GM12872 (cell line): ENCODE measurements around the gene PLBD1.

Source experiments
- TF ChIP-seq, protein P1 (sequence below): IDR thresholded peaks from 3 replicates; pipeline ENCODE4 v1.5.1; 2011; ENCODE audit warnings: low read depth, mild to moderate bottlenecking, low read length, moderate library complexity; ENCODE audit not compliant: insufficient read depth

PLBD1 gene

GRCh38 chr12:14577344-14577743 lies 9.7 kb upstream of the PLBD1 start:
- TF ChIP-seq, protein P1, sequence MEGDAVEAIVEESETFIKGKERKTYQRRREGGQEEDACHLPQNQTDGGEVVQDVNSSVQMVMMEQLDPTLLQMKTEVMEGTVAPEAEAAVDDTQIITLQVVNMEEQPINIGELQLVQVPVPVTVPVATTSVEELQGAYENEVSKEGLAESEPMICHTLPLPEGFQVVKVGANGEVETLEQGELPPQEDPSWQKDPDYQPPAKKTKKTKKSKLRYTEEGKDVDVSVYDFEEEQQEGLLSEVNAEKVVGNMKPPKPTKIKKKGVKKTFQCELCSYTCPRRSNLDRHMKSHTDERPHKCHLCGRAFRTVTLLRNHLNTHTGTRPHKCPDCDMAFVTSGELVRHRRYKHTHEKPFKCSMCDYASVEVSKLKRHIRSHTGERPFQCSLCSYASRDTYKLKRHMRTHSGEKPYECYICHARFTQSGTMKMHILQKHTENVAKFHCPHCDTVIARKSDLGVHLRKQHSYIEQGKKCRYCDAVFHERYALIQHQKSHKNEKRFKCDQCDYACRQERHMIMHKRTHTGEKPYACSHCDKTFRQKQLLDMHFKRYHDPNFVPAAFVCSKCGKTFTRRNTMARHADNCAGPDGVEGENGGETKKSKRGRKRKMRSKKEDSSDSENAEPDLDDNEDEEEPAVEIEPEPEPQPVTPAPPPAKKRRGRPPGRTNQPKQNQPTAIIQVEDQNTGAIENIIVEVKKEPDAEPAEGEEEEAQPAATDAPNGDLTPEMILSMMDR, result no peak

GRCh38 chr12:14576896-14577295 lies 9.2 kb upstream of the PLBD1 start:
- TF ChIP-seq, protein P1, result no peak

- TF ChIP-seq, protein P1, result no peak
Measured at GRCh38 chr12:14575585-14575984, 7.9 kb upstream of the PLBD1 start.

DNA sequence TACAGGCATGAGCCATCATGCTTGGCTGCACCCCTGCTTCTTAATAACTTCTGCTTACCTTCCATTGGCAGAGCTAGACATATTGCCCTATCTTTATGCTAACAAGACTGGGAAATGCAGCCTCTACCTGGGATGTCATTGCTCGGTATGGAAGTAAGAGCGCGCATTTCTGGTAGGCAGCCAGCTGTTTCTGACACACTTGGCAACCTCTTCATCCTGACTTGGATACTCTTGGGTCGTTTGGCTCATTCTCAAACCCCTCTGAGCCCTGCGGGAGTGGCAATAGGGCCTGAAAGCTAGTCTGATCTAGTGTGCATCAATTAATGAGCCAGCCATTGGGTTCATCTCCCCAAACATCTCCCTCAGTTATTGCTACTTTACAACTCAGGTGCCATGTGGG lies 5.4 kb upstream of the PLBD1 start:
- TF ChIP-seq, protein P1, result no peak

DNA sequence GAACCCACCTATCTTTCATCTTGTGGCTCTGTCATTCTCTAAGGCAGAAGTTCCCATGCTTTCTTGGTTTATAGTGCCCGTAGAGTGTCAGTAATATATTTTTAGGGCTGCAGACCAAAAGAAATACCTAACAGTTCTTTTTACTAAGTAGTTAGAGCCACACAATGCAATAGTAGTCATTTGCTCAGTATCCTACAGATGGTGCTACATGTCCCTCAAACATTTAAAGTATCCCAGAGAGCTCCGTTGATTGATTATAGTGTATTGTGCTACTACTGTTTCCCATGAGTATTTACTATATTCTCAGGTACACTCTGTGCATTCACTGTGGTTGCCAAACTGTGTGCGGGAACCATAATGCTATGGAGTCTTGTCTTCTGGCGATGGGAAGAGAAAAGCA lies 4.7 kb upstream of the PLBD1 start:
- TF ChIP-seq, protein P1, result peak; percentile 16; the same call in 1 of the 3 replicates

GRCh38 chr12:14571779-14572178 lies 4.1 kb upstream of the PLBD1 start:
- TF ChIP-seq, protein P1, result no peak

DNA sequence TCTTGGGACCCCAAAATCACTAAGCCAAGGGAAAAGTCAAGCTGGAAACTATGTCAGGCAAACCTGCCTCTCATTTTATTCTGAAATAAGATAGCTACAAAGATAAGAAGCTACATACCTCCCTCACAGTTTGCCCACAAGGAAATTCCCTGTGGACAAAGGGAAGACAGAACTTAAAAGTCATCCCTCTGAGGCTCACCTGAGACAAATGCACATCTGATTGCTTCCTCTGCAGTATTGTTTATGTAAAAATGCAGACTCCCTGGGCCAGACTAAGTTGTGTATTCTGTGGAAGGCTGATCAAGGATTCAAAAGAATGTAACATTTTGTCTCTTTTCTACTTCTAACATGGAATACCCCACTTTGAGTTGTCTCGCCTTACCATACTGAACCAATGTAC lies 2.5 kb upstream of the PLBD1 start:
- TF ChIP-seq, protein P1, result no peak

DNA sequence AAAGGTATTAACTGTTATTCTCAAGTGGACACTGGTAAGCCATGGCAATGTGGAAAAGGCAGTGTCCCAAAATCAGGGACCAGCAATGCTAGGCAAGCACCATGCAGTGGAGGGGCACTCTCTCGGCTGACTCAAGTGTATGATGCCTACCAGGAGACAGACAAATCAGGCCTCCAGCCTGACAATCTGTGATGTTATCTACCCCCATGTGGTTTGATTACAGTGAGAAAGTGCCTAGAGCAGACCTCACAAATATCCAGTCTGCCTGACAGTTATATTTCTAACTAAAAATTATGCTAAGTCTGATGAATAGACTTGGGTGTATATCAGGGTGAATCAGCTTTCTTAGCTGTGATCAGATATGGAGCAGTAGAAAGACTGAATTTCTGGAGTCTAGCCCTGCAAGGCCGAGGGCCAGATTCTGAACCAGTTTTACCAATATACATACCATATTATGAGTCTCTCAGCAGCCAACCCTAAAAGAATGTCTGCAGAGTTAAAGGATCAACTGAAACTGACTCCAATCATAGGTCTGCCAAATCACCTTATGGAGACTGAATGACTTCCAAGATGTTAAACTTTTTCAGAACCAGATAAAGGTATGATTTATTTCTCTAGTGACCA lies 3.2 kb downstream of the PLBD1 start:
- TF ChIP-seq, protein P1, result no peak
